BLaER1 treated with 17β-estradiol and CSF1 and Interleukin-3, amounts not matched to agents 10 nM and 100 nM (cell line): ENCODE results near the gene FBLN5.
A peak's percentile ranks its signal among the peaks of the same experiment; 100 is the strongest.

ENCODE experiments used
- H3K27ac ChIP-seq, 11 experiments: shearing (Covaris generic); formaldehyde crosslinking; 2 replicates each; pipeline ENCODE4 v1.8.1; 2022
- H3K27me3 ChIP-seq, 11 experiments: shearing (Covaris generic); formaldehyde crosslinking; 2 replicates each; pipeline ENCODE4 v1.8.1; 2022
- H3K36me3 ChIP-seq, 11 experiments: shearing (Covaris generic); formaldehyde crosslinking; 2 replicates each; pipeline ENCODE4 v1.8.1; 2022
- H3K4me1 ChIP-seq, 10 experiments: shearing (Covaris generic); formaldehyde crosslinking; 2 replicates each; pipeline ENCODE4 v1.8.1; 2022
- H3K4me2 ChIP-seq, 11 experiments: shearing (Covaris generic); formaldehyde crosslinking; 2 replicates each; pipeline ENCODE4 v1.8.1; 2022
- H3K4me3 ChIP-seq, 10 experiments: shearing (Covaris generic); formaldehyde crosslinking; 2 replicates each; pipeline ENCODE4 v1.8.1; 2022
- H3K9ac ChIP-seq, 11 experiments: shearing (Covaris generic); formaldehyde crosslinking; 2 replicates each; pipeline ENCODE4 v1.8.1; 2022
- H3K9me3 ChIP-seq, 11 experiments: shearing (Covaris generic); formaldehyde crosslinking; replicated peaks in 1 of 11; 2 replicates each; pipeline ENCODE4 v1.8.1; 2022
- H4K20me1 ChIP-seq, 11 experiments: shearing (Covaris generic); formaldehyde crosslinking; 2 replicates each; pipeline ENCODE4 v1.8.1; 2022
- Cebpa-rat ChIP-seq, 11 experiments: shearing (Covaris generic); IDR thresholded peaks; 2 replicates each; pipeline ENCODE4 v1.8.1; 2022

FBLN5 gene

DNA sequence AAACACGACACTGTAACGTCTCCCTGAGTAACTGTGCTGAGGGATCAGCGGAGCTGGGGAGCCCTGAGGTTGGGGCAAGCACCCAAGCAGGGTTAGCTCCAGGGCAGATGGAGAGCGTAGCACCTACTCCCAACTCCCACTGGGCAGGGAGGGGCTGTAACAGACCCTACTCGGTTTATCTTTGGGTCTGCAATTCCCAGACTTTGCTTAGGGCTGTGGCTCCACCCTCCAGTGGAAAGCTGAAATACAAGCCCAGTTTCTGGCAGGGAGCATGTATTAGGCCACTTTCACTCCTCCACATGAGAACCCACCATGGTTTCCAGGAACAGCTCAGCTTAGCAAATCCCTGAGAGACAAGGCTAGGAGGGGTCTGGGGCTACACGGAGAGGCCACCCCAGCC is 62.8 kb downstream of the FBLN5 start:
- Histone ChIP-seq H3K27ac (no peak overlapping the region), H3K4me3 (no peak overlapping the region), H3K36me3 (no peaks in the 10 kb centered on the region), H3K9me3 (no peaks in the 10 kb centered on the region), H3K27me3 (no peaks in the 10 kb centered on the region), H3K4me1 (peaks cover 0 to 4% (median 0%) of the 10 kb centered on the region in 10 experiments; a peak in 1 of 20 replicates), H3K9ac (no peak overlapping the region), H3K4me2 (no peak overlapping the region), H4K20me1 (no peaks in the 10 kb centered on the region)
- no peak for TF ChIP-seq Cebpa-rat (IDR thresholded peaks at IDR 0.05)

DNA sequence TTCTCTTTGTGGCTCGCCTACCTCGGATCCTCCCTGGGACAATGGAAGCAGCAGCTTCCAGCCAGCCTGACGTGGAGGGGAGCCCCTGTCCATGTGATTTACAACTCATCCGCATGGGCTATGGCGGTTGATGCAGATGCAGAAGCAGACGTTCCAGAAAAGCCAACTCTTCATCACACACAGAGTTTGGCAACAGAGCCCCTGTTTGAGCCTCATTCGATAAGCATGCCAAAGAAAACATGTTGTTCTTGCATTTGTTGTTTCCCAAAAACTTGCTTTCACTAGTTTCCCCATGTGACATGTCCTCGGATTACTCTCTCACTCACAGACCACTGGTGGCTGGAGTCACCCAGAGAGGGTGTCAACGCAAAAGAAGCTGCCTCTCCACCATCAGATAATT is 63.7 kb downstream of the FBLN5 start:
- TF ChIP-seq Cebpa-rat (IDR thresholded peaks at IDR 0.05): no peak
- no peaks in the 10 kb centered on the region for H3K36me3 ChIP-seq
- no peak overlapping the region for H3K4me3 ChIP-seq
- H4K20me1 ChIP-seq: no peaks in the 10 kb centered on the region
- H3K4me2 ChIP-seq: no peak overlapping the region
- no peaks in the 10 kb centered on the region for H3K9me3 ChIP-seq
- H3K27me3 ChIP-seq: no peaks in the 10 kb centered on the region
- peaks cover 0 to 4% (median 0%) of the 10 kb centered on the region in 10 experiments; a peak in 1 of 20 replicates for H3K4me1 ChIP-seq
- no peak overlapping the region for H3K9ac ChIP-seq
- H3K27ac ChIP-seq: no peak overlapping the region

DNA sequence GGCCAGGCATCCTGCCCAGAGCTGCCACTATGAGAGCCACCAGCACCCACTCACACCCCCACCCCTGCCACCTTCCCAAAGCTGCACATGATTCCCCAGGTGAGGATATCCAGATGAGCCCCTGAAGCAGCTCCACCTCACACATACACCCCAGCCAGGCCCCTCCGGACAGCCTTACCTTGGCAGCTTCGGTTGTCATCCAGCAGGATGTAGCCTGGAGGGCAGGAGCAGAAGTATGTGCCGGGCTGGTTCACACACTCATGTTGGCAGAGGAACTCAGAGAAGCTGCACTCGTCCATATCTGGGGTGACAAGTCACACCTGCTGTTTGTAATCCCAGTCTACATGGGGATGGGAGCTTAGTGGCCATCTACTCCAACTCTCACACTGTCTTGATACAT is 64.7 kb downstream of the FBLN5 start:
- Histone ChIP-seq H3K4me3 (no peak overlapping the region), H3K4me2 (no peak overlapping the region), H3K36me3 (no peaks in the 10 kb centered on the region), H4K20me1 (no peaks in the 10 kb centered on the region), H3K9me3 (no peaks in the 10 kb centered on the region), H3K4me1 (peaks cover 0 to 5% (median 2%) of the 10 kb centered on the region in 10 experiments; a peak in 11 of 20 replicates), H3K27ac (no peak overlapping the region), H3K27me3 (no peaks in the 10 kb centered on the region), H3K9ac (no peak overlapping the region)
- no peak for TF ChIP-seq Cebpa-rat (IDR thresholded peaks at IDR 0.05)

DNA sequence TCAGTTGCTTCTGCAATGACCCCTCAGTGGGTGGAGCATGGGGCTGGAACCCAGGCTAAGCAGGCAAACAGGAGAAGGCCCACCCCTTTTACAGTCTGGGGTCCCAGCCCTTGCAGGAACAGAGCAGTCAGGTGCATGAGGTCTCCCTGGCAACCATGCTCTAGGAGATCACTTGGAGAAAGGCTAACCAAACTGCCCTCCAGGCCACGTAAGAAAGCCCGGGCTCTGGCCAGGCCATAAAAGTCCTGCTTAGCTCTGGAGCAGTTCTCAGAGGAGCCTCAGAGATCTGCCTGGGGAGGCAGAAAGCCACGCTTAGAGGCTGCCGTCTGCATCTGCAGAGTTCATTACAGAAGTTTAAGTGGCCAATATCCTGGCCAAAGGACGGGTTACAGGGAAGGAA is 65.1 kb downstream of the FBLN5 start:
- H3K4me3 ChIP-seq: no peak overlapping the region
- no peaks in the 10 kb centered on the region for H3K9me3 ChIP-seq
- H3K27ac ChIP-seq: no peak overlapping the region
- H4K20me1 ChIP-seq: no peaks in the 10 kb centered on the region
- H3K4me2 ChIP-seq: no peak overlapping the region
- TF ChIP-seq Cebpa-rat (IDR thresholded peaks at IDR 0.05): no peak
- H3K36me3 ChIP-seq: no peaks in the 10 kb centered on the region
- no peaks in the 10 kb centered on the region for H3K27me3 ChIP-seq
- no peak overlapping the region for H3K9ac ChIP-seq
- peaks cover 0 to 9% (median 6%) of the 10 kb centered on the region in 10 experiments; a peak in 16 of 20 replicates for H3K4me1 ChIP-seq

DNA sequence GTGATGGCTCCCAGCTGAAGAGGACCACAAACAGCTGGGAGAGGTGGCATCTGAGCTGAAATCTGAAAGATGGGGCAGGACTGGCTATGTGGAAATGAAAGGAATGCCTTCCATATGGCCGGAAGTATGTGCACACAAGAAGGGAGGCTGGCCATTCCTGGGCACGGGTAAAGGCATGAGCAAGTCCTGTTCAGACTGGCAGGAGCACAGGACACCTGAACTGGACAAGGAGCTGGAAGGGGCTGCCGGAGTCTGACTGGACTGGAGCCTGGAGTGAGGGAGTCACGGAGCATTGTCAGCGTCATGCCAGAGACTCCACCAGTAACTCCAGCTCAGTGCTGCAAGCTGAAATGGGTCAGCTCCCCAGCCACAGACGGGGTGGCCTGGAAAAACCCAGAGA is 68.3 kb downstream of the FBLN5 start:
- no peaks in the 10 kb centered on the region for H3K27me3 ChIP-seq
- peaks cover under 1 to 25% (median 22%) of the 10 kb centered on the region in 10 experiments; a peak in 17 of 20 replicates for H3K4me1 ChIP-seq
- H3K4me3 ChIP-seq: no peak overlapping the region
- no peaks in the 10 kb centered on the region for H3K36me3 ChIP-seq
- H3K27ac ChIP-seq: no peak overlapping the region
- no peak overlapping the region for H3K9ac ChIP-seq
- no peaks in the 10 kb centered on the region for H3K9me3 ChIP-seq
- no peak for TF ChIP-seq Cebpa-rat (IDR thresholded peaks at IDR 0.05)
- H4K20me1 ChIP-seq: no peaks in the 10 kb centered on the region
- no peak overlapping the region for H3K4me2 ChIP-seq

DNA sequence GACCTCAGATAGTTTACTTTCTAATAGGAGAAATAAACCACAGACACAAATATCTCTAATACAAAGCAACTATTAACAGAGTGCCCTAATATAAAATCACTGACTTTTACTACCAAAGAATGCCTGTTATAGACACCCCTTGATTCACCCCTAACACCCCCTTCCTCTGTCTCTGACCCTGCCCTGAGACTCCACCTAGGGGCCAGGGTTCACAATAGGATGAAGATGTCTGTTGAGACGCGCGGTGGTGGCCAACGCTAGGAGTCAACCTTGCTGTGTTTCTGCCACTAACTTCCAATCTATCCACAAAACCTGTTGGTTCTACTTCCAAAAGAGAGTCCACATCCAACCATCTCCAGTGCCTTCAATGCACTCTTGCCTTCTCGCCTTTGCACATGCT is 69.2 kb downstream of the FBLN5 start:
- Histone ChIP-seq H3K9me3 (no peaks in the 10 kb centered on the region), H3K27ac (no peak overlapping the region), H3K4me1 (peaks cover 9 to 34% (median 31%) of the 10 kb centered on the region in 10 experiments), H3K4me2 (no peak overlapping the region; a peak in 1 of 22 replicates), H3K36me3 (no peaks in the 10 kb centered on the region), H3K4me3 (no peak overlapping the region), H3K27me3 (no peaks in the 10 kb centered on the region), H4K20me1 (no peaks in the 10 kb centered on the region), H3K9ac (no peak overlapping the region)
- no peak for TF ChIP-seq Cebpa-rat (IDR thresholded peaks at IDR 0.05)

DNA sequence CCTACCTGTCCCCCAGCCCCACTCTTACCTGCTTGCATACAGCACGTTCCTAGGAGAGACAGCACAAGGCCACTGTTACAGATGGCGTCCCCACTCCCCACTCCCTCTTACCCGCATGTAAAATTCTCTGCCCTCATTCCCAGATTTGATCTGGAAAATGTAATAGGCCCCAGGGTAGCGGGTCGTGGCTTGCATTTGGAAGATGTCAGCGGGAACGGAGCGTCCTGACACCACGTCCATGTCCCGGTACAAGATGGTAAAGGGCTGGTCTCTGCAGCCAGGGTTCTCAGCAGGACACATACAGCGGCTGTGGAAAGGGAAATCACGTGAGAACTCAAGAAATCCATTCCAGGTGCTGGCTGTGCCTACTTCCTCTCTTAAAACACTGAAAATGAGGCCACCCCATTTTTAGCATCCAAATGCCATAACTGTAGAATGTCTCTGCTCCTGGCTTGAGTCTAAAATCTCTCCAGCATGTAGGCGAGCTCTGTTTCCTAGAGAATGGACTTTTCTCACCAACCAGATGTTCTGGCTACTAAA is 70.0 kb downstream of the FBLN5 start:
- Histone ChIP-seq H3K36me3 (no peaks in the 10 kb centered on the region), H3K27me3 (no peaks in the 10 kb centered on the region), H4K20me1 (0 out of 22 replicates have a peak, but pooled peaks cover 0 to under 1% (median 0%) of the 10 kb centered on the region in 11 experiments), H3K4me3 (no peak overlapping the region), H3K9me3 (no peaks in the 10 kb centered on the region), H3K4me1 (peaks cover 18 to 42% (median 39%) of the 10 kb centered on the region in 10 experiments), H3K27ac (no peak overlapping the region), H3K4me2 (peak overlapping the region in 8 of 11 experiments; percentile 42 to 60 (median 50); a peak in 17 of 22 replicates), H3K9ac (no peak overlapping the region)
- no peak for TF ChIP-seq Cebpa-rat (IDR thresholded peaks at IDR 0.05)

DNA sequence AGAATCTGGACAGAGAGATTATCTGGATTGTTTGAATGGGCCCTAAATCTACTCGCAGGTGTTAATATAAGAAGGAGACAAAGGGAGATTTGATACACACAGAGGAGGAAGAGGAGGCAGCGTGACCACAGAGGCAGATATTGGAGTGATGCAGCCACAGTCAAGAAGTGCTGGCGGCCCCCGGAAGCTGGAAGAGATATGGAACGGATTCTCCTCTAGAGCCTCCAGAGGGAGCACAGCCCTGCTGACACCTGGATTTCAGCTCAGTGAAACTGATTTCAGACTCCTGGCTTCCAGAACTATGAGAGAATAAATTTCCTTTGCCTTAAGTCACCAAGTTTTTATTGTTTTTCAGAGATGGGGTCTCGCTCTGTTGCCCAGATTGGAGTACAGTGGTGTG is 71.0 kb downstream of the FBLN5 start:
- no peak overlapping the region for H3K4me3 ChIP-seq
- H3K27me3 ChIP-seq: no peaks in the 10 kb centered on the region
- H3K36me3 ChIP-seq: no peaks in the 10 kb centered on the region
- no peak overlapping the region for H3K27ac ChIP-seq
- no peak overlapping the region for H3K9ac ChIP-seq
- no peak for TF ChIP-seq Cebpa-rat (IDR thresholded peaks at IDR 0.05)
- H3K9me3 ChIP-seq: no peaks in the 10 kb centered on the region
- 0 out of 22 replicates have a peak, but pooled peaks cover 0 to 5% (median 0%) of the 10 kb centered on the region in 11 experiments for H4K20me1 ChIP-seq
- peaks cover 27 to 52% (median 49%) of the 10 kb centered on the region in 10 experiments for H3K4me1 ChIP-seq
- H3K4me2 ChIP-seq: no peak overlapping the region

DNA sequence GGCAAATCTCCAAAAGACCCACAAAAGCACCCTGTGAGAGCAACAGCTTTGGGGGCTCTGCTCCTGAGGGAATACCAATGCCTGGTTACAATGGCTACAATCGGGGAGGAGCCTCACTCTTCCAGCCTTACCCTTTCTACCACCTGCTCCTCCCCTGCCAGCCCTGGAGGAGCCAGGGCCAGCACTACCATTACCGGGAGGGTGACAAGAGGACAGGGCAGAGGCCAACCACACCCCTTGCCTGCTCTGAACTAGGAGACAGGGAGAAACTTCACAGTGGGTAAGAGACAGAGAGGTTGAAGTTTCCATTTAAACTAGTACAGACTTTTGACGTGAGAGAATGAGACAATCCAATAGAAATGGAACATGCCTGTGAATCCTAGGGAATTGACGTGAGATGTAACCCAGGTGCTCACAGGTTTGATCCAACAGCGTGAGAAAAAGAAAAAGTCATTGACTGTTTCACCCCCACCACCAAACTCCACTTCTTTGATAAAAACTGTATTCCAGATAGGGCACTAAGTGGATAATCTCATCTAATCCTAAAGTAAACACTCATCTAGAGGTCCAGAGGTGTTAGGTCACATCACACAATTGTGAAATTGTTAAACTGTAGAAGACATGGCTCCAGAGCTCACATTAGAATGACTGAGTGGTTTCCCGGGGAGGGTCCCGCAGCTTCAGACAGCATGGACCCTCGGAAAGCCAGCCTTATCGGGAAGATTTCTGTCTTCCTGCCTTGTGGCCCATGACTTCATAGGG is 71.8 kb downstream of the FBLN5 start:
- peaks cover 30 to 58% (median 53%) of the 10 kb centered on the region in 10 experiments for H3K4me1 ChIP-seq
- H3K4me3 ChIP-seq: no peak overlapping the region
- no peak overlapping the region for H3K9ac ChIP-seq
- peak overlapping the region in 4 of 11 experiments; percentile 3 to 89 (median 46); a peak in 1 of 22 replicates for H3K4me2 ChIP-seq
- no peaks in the 10 kb centered on the region for H3K36me3 ChIP-seq
- no peaks in the 10 kb centered on the region for H3K27me3 ChIP-seq
- H3K9me3 ChIP-seq: no peaks in the 10 kb centered on the region
- TF ChIP-seq Cebpa-rat (IDR thresholded peaks at IDR 0.05): no peak
- no peak overlapping the region for H3K27ac ChIP-seq
- 0 out of 22 replicates have a peak, but pooled peaks cover 0 to 5% (median 0%) of the 10 kb centered on the region in 11 experiments for H4K20me1 ChIP-seq
